GM12892 (cell line): ENCODE results near the gene RFC4.

Source experiments
- POLR2A ChIP-seq: IDR thresholded peaks from 2 replicates; pipeline ENCODE4 v1.6.1; 2011; ENCODE audit warnings: low read depth, low read length, control low read depth
- POLR2AphosphoS5 ChIP-seq: IDR thresholded peaks from 2 replicates; pipeline ENCODE4 v1.6.1; 2011; ENCODE audit warnings: low read depth, low read length, control low read depth
- TAF1 ChIP-seq: IDR thresholded peaks from 2 replicates; pipeline ENCODE4 v1.6.1; 2011; ENCODE audit warnings: low read depth, mild to moderate bottlenecking, control low read depth, low read length, borderline replicate concordance

- TF ChIP-seq POLR2A (no peak), TAF1 (no peak), POLR2AphosphoS5 (no peak)
These were observed 51.4 kb downstream of the RFC4 start for GRCh38 chr3:186754871-186755270.
